ENCODE measurements around the gene FPR3.
A peak's percentile ranks its signal among the peaks of the same experiment; 100 is the strongest.

Gene FPR3

DNA sequence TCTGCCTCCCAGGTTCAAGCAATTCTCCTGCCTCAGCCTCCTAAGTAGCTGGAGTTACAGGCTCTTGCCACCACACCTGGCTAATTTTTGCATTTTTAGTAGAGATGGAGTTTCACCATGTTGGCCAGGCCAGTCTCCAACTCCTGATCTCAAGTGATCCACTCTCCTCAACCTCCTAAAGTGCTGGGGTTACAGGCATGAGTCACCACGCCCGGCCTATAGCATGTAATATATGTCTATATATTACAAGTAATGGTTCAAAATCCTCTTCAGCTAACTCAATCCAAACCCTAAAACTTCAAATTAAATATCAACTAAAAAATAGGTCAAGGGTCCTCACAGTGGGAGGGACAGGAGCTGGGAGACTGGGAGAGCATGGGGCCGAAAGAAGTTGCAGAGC is 28.0 kb downstream of the FPR3 start:
- DNase-seq (ENCODE audit: low read depth in 2 of 2) = no peak
- H3K4me3 ChIP-seq (replicated peaks in 1 of 2; ENCODE audit: low read depth in 2 of 2, low read length in 2 of 2) = no peak overlapping the region
- no peak for TF ChIP-seq CTCF (IDR thresholded peaks at IDR 0.05; ENCODE audit: low read depth, low read length)

DNA sequence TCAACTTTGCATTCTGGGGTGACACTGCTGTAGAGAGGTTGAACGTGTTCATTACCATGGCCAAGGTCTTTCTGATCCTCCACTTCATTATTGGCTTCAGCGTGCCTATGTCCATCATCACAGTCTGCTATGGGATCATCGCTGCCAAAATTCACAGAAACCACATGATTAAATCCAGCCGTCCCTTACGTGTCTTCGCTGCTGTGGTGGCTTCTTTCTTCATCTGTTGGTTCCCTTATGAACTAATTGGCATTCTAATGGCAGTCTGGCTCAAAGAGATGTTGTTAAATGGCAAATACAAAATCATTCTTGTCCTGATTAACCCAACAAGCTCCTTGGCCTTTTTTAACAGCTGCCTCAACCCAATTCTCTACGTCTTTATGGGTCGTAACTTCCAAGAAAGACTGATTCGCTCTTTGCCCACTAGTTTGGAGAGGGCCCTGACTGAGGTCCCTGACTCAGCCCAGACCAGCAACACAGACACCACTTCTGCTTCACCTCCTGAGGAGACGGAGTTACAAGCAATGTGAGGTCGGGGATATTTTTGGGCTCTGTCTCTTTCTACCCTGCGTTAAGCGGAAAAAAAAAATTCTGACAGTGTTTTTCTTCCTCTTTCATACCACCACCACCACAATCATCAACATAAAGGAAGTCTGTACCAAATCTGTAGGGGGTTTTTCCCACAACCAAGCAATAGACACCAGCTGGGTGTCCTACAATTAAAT is 29.5 kb downstream of the FPR3 start:
- TF ChIP-seq CTCF (IDR thresholded peaks at IDR 0.05; ENCODE audit: low read depth, low read length) = no peak
- DNase-seq (ENCODE audit: low read depth in 2 of 2) = no peak
- H3K4me3 ChIP-seq (replicated peaks in 1 of 2; ENCODE audit: low read depth in 2 of 2, low read length in 2 of 2) = no peak overlapping the region

DNA sequence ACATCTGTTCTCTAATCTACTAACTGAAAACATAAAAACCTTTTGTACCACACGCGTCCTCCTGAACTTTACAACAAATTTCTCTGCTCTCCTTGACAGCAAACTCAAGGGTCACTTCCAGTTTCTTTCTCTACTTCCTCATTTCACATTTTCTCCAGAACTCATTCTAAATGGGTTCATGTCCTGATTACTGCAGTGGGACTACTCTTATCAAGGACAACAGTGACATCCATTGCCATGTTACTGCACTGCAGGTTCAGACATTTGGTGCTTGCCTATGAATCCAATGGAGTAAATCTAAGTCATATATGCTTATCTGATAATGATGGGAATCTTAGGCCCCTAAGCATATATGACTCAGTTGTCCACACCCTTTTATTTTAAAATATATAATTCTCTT is 35.3 kb downstream of the FPR3 start:
- H3K4me3 ChIP-seq (replicated peaks in 1 of 2; ENCODE audit: low read depth in 2 of 2, low read length in 2 of 2) = no peak overlapping the region
- DNase-seq (ENCODE audit: low read depth in 2 of 2) = peak; percentile 32 to 46
- peak; percentile 10 for TF ChIP-seq CTCF (IDR thresholded peaks at IDR 0.05; ENCODE audit: low read depth, low read length)

GRCh38 chr19:51837145-51837544 is 42.2 kb downstream of the FPR3 start:
- TF ChIP-seq CTCF (IDR thresholded peaks at IDR 0.05; ENCODE audit: low read depth, low read length) = no peak
- H3K4me3 ChIP-seq (replicated peaks in 1 of 2; ENCODE audit: low read depth in 2 of 2, low read length in 2 of 2) = no peak overlapping the region
- no peak for DNase-seq (ENCODE audit: low read depth in 2 of 2)

DNA sequence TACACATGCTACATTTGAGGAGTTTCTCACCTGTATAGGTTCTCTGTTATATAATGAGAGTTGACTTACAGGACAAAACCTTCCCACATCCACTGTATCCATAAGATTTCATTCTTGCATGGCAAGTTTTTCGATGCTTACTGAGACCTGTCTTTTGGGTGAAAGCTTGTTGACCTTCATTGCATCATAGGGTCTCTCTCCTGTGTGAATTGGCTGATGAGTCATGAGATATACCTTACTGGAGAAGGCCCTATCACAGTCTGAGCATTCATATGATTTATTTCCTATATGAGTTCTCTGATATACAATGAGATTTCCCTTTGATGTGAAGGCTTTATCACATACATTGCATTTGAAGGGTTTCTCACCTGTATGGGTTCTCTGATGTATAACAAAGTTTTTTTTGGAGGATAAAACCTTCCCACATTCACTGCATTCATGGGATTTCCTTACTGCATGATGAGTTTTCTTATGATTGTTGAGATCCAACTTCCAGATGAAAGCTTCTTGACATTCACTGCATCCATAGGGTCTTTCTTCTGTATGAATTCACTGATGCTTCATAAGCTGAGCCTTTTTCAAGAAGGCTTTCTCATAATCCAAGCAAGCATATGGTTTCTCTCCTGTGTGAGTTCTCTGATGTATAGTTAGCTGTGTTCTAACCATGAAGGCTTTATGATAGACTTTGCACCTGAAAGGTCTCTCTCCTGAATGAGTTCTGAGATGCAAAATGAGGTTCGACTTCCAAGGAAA is 67.1 kb downstream of the FPR3 start:
- H3K4me3 ChIP-seq (replicated peaks in 1 of 2; ENCODE audit: low read depth in 2 of 2, low read length in 2 of 2) = no peak overlapping the region
- TF ChIP-seq CTCF (IDR thresholded peaks at IDR 0.05; ENCODE audit: low read depth, low read length) = no peak
- peak in 1 of 2 donors; percentile 1 for DNase-seq (ENCODE audit: low read depth in 2 of 2)

- DNase-seq (ENCODE audit: low read depth in 2 of 2) = no peak
- TF ChIP-seq CTCF (IDR thresholded peaks at IDR 0.05; ENCODE audit: low read depth, low read length) = no peak
- no peak overlapping the region for H3K4me3 ChIP-seq (replicated peaks in 1 of 2; ENCODE audit: low read depth in 2 of 2, low read length in 2 of 2)
Observed at GRCh38 chr19:51873097-51873496, 78.1 kb downstream of the FPR3 start.

Data from cardiac fibroblast (primary cell).